HUDEP-2 (cell line): Measurements from ENCODE around the gene KIRREL1.

Source experiments
- DNase-seq, 76 experiments: peaks; one replicate each; lab custom pipeline; 2025; ENCODE audit not compliant: unreplicated experiment in 76 of 76; lab: John Stamatoyannopoulos, UW

Gene KIRREL1

DNA sequence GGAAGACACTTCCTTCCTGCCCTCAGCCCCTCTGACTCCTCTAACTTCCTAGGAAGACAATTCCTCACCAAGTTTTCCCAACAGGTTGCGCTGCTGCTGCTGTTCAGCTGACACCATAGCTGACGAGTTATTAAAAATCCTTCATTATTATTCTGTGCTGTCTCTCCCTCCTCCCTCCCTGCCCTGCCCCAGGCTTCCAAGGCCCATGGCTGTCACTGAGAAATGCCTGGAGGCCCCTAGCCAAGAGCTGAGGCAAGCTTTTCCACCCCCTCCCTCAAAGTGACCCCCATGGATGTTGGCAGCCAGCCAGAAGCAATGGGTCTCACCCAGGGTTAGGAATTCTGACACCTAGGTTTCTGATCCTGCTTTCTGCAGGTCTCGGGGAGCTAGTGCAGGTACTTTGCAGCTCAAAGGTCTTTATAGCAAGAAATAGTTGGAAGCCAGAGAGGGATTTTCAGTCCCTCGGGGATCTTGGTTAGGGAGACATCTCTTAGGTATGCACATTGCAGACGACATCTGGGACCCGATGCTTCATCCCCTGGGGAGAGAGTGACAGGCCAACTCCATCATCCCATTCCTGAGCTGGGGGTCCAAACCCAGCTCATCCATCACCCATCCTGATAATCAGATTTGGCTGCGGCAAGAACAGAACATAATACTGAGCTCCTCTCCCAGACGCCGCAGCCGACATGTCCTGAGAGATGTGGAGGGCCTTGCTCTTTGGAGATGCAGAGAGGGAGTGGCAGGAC lies 65.0 kb downstream of the KIRREL1 start:
- DNase-seq, result no peak

DNA sequence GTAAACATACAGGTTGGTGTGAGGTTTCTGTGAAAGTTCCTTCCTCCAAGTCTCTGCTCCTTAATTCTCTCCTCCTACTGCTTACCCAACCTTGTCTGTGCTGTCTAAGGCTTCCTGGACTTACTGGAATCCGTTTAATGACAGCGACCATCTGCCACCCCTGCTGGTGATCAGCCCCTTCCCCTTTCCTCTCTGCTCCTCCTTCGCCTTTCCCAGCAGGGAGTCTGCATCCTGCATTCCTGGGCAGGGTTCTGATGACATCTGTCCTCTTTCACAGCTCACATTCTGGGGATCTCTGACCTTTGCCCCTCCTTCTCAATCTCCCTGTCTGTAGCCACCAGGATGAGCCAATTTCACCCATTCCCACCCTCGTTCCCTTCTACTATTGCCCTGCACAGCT lies 66.5 kb downstream of the KIRREL1 start:
- no peak for DNase-seq

DNA sequence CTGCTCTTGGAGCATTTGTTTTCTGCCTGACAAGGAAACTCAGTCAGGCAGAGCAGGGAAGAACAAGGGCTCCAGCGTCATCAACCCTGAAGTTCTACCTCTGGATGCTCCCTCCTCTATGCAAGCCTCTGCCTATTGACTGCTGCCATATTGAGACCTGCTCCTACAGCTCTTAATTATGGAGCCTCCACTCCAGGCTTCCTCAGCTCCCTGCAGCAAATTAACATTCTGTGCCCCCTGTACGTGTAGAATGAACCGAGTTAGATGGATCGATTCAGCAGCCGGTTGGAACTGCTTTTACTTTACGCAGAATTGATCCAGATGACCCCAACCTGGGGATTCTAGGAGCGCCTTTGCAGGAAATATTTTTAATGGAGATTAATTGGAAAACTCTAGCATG lies 68.7 kb downstream of the KIRREL1 start:
- DNase-seq, result no peak

DNA sequence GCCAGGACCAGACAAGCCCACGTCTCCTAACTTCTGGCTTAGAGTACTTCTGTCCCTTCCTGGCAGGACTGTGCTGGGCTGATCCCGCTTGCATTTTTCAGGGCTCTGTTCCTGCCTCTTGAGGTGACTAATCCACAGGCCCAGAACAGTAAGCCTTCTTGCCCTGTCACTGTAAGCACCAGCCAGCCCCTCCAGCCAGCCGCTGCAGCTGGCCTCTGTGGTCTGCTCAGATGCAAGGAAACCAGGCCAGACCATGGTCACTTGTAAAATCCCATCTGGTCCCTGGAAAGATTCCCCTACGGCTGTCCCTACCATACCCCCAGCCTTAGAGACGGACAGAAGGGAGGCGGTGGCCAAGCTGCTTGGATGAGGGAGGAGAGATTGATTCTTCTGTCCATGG lies 74.2 kb downstream of the KIRREL1 start:
- DNase-seq, result no peak

DNA sequence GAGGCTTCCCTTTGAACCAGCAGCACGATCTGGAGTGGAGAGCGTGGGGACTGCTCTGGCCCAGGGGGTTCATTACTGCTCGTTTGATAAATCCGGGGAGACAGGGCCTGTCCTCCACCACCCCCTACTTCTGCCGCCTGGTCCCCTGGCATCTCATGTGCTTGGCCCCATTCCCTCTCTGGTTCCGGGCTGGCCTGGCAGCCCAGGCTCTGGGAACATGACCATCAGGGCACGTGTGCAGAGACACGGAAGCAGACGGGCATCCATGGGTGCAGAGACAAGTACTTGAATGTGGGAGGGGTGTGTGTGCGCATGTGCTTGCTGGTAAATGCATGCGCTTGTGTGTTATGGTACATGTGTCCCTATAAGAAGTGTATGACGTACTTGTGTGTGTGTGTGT lies 75.5 kb downstream of the KIRREL1 start:
- DNase-seq, result no peak

DNA sequence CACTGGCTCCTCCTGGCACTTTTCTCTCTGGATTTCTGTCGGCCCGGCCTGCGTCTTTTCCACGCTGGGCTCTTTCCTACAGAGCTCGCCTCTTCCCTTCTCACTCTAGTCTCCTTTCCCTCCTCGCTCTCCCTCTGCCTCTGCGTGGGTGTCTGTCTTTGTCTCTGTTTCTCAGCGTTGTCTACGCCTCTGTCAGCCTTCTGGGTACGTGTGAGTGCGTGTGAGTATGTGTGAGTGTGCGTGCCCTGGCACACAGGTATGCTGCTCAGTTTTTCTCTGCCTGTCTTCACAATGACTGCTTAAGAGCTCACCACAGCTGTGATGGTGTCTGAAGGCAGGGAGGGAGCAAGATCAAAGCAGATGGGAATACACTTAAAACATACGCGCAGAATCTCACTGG lies 77.7 kb downstream of the KIRREL1 start:
- DNase-seq, result no peak

DNA sequence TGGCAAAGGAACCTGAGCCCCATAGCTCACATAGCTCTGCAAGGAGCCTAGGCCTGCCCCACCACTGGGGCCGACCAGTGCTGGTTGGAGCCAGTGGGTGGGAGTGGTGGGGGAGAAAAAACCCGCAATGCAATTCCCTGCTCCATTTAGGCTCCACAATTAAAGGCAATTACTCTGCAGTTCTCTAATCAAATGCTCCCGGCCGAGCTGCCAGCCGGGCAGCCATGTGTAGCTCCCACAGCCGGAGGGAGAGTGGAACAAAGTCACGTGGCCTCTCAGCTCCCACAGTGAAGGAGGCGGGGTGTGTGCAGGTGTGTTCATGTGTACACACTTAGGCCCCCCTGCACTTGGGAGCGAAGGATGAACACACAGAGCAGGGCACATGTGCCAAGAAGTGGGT lies 81.6 kb downstream of the KIRREL1 start:
- no peak for DNase-seq

DNA sequence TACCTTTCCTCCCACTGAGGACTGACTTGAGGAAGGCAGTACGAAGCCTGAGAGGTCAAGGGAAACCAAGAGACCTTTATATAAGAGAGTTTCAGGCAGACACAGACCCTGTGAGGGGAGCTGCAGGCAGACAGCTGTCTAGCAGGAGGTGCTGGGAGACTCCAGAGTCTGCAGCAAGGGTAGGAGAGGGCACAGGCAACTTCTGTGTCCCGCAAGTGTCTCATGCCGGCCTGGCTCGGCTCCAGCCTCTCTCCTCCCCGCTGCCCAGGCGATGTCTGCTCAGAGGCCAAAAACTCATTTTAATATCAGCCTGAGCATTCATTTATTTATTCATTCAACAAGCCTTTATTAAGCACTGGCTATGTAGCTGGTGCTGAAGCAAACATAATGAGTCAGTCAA lies 83.0 kb downstream of the KIRREL1 start:
- DNase-seq, result no peak

DNA sequence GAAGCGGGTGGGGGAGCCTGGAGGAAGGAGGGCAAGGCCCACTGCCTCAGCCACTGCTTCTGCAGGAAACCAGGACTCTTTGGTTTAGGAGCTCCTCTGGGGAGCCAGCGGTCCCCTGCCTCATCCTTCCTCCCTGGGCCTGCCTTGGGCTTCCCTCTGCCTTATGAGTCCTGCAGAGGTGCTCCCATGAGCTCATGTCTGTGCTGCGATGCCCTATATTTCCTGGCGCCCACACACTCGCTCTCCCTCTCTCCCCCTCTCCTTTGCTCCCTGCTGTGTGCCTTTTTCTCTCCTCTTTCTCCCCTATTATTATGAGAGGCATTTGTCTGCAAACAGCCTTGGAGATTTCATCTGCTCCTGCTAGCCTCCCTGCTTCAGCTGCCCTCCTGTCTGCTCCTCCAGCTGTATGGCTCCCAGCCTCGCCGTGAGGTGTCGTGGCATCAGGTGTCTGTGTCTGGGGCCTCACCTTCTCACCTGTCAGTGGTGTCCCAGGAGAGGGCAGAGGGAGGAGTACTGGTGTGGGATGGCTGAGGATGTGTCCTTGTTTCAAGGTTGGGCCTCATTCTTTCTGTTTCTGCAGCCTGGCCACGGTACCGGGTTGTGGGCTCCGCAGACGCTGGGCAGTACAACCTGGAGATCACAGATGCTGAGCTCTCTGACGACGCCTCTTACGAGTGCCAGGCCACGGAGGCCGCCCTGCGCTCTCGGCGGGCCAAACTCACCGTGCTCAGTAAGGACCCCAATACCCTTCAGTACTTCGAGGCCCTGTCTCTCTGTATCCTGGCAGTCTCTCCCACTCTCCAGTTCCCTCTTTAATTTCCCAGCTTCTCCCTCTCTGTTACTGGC lies 84.2 kb downstream of the KIRREL1 start:
- DNase-seq, result no peak

DNA sequence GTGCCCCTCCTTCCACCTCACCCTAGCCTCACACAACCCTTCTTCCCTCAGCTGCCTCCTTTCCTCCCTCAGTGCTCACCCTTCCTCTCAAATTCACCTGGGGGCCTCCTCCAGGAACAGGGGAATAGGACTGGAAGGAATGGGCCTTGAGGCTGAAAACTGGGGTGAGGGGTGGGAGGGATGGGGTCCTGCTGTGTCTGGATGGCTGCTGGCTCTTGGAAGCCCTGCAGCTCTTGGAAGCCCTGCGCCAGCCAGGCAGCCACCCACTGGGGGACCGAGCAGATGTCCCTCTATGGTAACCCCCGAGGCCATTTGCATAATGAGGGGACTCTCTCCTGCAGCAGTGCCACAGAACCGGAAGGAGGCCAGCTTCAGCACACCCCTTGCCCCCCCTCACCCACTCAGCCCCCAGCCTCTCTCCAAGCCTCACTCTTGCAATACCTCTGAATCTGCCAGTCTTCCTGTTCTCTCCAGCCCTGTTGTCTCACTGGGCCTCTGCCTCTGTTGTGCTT lies 85.2 kb downstream of the KIRREL1 start:
- no peak for DNase-seq

DNA sequence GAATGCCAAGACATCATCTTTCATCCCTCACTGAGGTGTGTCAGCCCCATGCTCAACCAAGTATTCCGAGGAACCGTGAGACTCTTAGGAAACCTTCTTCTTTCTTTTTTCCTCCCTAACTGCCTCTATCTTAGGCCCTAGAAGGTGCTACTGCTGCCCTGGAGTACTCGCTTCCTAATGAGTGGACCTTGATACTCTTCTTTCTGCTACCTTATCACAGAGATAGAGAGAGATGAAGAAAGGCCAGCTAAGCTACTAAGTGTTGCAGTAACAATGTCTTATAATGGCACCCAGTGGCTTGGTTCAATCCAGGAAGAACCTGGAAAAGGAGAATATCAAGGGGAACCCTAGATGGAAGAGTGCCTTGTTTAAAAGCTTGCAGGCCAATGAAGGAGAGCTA lies 86.6 kb downstream of the KIRREL1 start:
- DNase-seq, result no peak

DNA sequence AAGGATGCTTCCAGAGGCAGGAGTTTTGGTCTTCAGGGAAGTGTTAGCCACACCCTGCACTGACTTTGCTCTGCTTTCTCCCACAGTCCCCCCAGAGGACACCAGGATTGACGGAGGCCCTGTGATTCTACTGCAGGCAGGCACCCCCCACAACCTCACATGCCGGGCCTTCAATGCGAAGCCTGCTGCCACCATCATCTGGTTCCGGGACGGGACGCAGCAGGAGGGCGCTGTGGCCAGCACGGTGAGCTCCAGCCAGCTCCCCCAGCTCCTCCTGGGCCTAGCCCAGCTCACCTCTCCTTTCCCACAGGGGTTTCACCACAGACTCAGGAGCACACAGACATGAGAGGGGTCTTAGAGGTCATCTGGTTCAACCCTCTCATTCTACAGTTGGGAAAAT lies 90.9 kb downstream of the KIRREL1 start:
- no peak for DNase-seq

DNA sequence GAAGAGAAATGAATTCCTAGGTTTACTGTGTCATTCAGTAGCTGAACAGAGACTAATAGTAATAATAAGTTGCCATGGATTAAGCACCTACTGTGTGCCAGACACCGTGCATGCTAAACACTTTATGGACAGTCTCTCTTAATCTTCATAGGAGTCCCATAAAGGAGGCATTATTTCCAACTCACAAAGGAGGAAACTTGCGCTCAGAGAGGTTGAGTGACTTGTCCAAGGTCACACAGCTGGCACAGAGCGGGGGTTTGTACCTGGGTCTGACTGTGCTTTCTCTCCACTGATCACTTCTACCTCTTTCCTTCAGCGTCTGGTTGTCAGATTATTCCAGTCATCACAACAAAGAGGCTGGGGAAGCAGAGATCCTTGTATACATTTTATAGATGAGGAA lies 91.3 kb downstream of the KIRREL1 start:
- no peak for DNase-seq

DNA sequence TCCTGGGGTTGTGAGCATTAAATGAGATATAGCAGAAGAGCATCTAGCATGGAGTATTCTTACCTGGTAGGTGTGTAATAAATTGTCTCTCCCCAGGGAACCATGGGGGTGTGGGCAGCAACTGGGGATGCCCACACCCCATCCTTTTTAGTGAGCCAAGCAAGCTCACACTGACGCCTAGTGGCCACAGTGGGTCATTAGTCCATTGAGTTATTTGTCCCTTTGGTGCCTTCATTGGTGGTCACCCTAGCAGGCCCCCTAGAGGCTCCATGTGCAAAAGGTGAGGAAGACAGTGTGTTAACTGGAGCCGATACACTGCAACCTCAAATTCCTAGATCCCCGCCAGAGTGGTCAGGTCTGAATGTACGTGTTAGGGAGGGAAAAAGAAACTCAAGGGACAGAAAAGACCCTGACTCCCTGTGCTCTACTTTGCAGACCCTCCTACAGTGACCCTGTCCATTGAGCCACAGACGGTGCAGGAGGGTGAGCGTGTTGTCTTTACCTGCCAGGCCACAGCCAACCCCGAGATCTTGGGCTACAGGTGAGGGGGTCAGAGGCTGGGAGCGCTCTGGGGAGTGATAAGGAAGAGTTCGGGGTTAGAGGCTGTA lies 94.0 kb downstream of the KIRREL1 start:
- DNase-seq, result peak in 52 of 76 experiments; percentile 4 to 63 (median 32)

DNA sequence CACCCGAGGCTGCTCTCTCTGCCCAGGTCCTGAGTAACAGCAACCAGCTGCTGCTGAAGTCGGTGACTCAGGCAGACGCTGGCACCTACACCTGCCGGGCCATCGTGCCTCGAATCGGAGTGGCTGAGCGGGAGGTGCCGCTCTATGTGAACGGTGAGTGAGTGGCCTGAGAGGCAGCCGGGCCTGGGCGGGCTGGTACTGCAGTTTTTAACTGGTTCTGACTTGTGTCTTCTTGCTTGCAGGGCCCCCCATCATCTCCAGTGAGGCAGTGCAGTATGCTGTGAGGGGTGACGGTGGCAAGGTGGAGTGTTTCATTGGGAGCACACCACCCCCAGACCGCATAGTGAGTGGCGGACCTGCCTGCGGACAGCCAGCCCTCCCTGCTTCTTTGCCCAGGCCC lies 96.0 kb downstream of the KIRREL1 start:
- no peak for DNase-seq

DNA sequence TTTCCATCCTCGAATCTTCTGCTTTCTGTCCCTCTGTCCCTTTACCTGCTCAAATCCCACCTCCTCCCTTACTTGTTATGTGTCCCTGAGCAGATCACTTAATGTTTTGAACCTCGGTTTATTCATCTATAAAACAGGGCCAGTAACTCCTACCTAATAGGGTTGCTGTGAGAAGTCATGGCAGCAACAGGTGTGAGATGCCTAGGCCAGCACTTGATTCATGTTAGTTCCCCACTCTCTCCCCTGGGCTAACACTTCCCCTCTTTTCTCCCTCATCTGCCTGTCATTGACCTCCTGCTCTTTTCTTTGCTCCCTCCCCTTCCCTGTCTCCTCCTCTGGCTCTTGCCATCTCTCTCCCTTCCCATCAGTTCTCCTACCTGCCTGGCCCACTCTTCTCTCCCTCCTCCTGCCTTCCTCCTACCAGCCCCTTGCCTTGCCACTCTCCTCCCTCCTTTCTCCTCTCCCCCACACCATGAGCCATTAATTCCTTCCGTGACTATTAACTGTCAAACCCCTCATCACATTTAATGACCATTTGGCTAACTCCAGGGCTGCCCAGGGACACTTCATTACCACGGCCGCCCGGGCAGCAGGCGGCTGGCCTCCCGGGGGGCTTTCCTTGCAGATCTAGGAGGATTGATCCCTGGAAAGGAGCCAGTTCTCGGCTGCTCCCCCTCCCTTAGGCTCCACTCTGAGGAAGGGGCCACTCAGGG lies 96.6 kb downstream of the KIRREL1 start:
- DNase-seq, result no peak

DNA sequence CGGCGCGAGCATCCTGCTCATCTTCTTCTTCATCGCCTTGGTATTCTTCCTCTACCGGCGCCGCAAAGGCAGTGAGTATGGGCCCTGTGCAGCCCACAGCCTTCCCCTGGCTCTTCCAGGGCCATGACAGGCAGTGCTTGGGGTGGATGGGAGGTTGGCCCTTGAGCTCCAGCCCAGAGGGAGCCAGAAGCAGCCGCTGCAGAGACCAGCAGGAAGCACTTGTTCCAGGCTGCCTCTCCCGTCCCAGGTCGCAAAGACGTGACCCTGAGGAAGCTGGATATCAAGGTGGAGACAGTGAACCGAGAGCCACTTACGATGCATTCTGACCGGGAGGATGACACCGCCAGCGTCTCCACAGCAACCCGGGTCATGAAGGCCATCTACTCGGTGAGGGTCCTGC lies 99.9 kb downstream of the KIRREL1 start:
- no peak for DNase-seq

DNA sequence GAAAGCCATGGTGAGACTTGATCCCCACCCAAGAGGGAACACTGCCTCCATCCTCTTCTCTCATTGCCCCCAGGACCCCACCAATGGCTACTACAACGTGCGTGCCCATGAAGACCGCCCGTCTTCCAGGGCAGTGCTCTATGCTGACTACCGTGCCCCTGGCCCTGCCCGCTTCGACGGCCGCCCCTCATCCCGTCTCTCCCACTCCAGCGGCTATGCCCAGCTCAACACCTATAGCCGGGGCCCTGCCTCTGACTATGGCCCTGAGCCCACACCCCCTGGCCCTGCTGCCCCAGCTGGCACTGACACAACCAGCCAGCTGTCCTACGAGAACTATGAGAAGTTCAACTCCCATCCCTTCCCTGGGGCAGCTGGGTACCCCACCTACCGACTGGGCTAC lies 101.1 kb downstream of the KIRREL1 start:
- no peak for DNase-seq

DNA sequence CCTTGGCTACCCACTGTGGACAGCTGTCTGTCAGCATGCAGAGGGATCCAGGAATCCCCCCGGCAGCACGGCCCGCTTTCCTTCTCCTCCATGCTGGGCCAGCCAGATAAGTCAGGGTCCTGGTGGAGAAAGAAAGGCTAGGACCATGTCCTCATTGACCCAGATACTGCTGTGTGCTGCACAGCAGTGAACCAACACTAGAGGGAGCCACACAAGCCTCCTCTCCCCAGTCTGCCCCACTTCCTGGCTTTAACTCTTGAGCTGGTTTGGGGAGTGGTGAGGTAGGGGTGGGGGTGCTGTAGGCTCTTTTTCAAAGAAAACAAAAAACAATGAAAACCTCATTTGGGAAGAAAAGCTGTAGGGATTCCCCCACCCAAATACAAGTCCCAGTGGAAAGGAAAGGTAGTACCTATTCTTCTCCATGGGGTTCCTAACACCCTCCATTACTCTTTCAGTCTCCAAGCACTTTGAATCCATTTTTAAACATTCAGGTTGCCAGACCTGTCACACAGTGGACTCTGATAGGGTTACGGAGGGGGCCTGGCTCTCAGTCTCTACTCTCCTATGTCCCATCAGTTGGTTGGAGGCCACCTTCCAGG lies 102.4 kb downstream of the KIRREL1 start:
- DNase-seq, result peak in 17 of 76 experiments; percentile 1 to 42 (median 12)

DNA sequence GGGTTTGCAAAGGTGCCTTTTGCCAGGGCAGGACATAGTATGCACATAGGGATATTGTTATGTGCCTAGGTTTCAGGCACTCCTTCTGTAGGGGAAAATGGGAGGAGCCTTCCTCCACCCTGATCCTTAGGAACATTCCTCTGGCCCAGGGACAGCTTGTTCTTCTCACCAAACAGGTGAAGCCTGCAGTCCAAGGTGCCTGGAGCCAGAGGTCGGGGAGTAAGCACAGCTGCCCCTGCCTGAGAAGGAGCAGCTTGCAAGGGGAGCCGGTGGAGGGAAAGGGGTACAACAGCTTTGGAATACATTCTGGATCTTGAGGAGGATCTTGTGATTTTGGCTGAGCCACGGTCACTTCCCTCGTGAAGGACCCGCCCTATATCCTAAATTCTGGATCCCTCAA lies 104.8 kb downstream of the KIRREL1 start:
- no peak for DNase-seq

DNA sequence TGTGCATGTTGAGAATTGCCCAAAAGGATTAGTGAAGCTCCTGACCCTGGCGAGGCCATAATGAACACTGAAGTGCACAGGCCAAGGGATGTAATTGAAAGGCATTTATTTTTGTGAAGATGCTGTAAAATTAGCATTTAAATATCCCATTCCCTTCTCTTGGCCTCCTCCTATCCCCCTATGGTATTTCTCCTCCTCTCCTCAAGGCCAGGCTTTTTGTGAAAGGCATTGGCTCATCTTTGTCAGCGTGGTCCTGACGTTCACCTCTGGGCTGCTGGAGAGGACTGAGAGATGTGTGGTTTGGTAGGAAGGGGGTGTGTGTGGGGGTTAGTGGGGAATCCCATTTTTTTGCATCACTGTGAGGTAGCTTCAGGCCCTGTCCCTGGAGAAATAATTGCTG lies 105.7 kb downstream of the KIRREL1 start:
- no peak for DNase-seq
